Loucy (cell line): Measurements from ENCODE around the gene IFTAP.
"Not testable (repeated sequence)": the region's sequence is repeated elsewhere in the genome, so short reads cannot be mapped to it uniquely, and the experiment has no call there.

ENCODE experiments used
- EZH2phosphoT487 ChIP-seq: fragments of 200-600 bp; IDR thresholded peaks from 2 replicates; pipeline ENCODE4 v1.6.1; 2018; ENCODE audit warnings: antibody characterized with exemption, mild to moderate bottlenecking, moderate library complexity, borderline replicate concordance
- TF ChIP-seq, protein P1 (sequence below): fragments of 200-600 bp; sonication (generic); conservative IDR thresholded peaks from 2 replicates; pipeline ENCODE4 v1.5.1; 2014; ENCODE audit warnings: mild to moderate bottlenecking, antibody characterized with exemption, low read length

- TF ChIP-seq, protein P1, sequence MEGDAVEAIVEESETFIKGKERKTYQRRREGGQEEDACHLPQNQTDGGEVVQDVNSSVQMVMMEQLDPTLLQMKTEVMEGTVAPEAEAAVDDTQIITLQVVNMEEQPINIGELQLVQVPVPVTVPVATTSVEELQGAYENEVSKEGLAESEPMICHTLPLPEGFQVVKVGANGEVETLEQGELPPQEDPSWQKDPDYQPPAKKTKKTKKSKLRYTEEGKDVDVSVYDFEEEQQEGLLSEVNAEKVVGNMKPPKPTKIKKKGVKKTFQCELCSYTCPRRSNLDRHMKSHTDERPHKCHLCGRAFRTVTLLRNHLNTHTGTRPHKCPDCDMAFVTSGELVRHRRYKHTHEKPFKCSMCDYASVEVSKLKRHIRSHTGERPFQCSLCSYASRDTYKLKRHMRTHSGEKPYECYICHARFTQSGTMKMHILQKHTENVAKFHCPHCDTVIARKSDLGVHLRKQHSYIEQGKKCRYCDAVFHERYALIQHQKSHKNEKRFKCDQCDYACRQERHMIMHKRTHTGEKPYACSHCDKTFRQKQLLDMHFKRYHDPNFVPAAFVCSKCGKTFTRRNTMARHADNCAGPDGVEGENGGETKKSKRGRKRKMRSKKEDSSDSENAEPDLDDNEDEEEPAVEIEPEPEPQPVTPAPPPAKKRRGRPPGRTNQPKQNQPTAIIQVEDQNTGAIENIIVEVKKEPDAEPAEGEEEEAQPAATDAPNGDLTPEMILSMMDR: not testable (repeated sequence)
- TF ChIP-seq EZH2phosphoT487: not testable (repeated sequence)
Measured at GRCh38 chr11:36661359-36661758, 67.1 kb downstream of the IFTAP start.
